Stimulated activated CD8-positive, alpha-beta memory T cell treated with anti-CD3 and anti-CD28 coated beads, Interleukin-12 subunit alpha, Interleukin-12 subunit beta, amount 100 ng/mL, for 24 hours (primary cell): ENCODE measurements around the gene PPP4R4.
"Not testable (repeated sequence)": the region's sequence is repeated elsewhere in the genome, so short reads cannot be mapped to it uniquely, and the experiment has no call there.

ENCODE experiments used
- DNase-seq: peaks from one replicate; pipeline ENCODE4 v3.0.0-alpha.2; 2020; ENCODE audit errors: extremely low read depth

The PPP4R4 gene

DNA sequence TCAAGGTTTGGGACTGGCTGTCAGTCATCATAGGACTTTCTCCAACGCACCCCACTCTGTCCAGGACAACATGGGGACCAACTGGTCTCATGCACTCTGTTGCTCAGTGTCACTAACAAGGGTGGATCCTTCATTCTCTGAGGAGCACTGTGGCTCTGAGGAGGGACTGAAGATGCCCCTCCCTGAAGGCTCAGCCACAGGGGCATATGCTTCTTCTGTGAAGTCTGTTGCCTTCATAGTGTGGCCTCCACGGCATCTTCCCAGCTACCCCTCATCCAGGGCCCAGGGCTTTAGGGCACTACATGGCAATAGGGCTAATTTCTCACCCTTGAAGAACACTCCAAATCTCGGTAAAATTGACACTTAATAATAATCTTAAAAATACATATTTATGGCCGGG lies 30.4 kb upstream of the PPP4R4 start:
- no peak for DNase-seq

GRCh38 chr14:94144765-94145164 lies 29.4 kb upstream of the PPP4R4 start:
- no peak for DNase-seq

- no peak for DNase-seq
Measured at GRCh38 chr14:94145902-94146527, 28.1 kb upstream of the PPP4R4 start.

- no peak for DNase-seq
Measured at GRCh38 chr14:94152676-94153075, 21.4 kb upstream of the PPP4R4 start.

GRCh38 chr14:94153750-94154342 lies 20.3 kb upstream of the PPP4R4 start:
- no peak for DNase-seq

DNA sequence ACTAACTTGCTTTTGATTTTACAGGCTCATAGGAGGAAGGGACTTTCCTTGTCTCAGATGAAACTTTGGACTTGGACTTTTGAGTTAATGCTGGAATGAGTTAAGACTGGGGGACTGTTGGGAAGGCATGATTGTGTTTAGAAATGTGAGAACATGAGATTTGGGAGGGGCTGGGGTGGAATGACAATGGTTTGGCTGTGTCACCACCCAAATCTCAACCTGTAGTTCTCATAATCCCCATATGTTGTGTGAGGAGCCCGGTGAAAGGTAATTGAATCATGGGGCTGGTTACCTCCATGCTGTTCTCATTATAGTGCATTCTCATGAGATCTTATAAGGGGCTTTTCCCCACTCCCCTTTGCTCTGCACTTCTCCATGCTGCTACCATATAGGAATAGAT lies 18.0 kb upstream of the PPP4R4 start:
- not testable (repeated sequence) for DNase-seq

- DNase-seq: no peak
Measured at GRCh38 chr14:94157197-94157596, 16.9 kb upstream of the PPP4R4 start.

DNA sequence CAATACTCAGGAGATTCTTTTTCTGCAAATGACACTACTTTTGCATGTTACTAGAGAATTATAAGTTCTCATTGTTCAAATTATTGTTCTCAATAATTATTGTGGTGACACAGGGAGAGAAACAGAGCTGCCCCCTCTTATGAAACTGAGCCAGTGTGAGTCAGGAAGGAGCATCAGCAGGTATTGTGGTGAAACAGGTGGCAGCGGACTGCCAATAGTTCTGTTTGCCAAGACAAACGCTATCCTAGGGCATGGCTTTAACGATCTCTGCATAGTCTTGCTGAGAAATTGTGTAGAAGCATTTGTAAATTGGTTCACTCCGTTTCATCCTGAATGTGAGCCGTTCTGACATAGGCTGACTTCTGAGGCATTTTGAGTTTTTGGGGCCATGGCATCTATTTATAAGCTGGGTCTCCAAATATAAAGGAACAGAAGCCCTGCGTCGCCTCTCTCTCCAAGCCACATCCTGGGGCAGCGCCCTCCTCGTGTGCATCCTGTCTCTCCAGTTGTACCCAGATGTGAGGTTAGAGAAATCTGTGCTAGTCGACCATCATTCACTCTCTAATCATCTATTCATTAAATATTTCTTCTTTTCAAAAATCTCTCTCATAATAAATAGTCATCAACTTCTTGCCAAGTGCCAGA lies 15.8 kb upstream of the PPP4R4 start:
- no peak for DNase-seq

DNA sequence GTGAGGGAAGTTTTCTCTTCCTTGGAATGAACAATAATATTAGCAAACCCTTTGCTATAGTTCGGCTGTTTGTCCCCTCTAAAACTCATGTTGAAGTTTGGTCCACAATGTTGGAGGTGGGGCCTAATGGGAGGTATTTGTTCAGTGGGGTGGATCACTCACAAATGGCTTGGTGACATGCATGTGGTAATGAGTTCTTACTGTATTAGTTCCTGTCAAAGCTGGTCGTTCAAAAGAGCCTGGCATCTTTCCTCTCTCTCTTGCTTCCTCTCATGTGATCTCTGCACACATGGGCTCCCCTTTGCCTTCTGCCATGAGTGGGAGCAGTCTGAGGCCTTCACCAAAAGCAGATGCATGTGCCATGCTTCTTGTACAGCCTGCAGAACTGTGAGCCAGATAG lies 13.1 kb upstream of the PPP4R4 start:
- no peak for DNase-seq

DNA sequence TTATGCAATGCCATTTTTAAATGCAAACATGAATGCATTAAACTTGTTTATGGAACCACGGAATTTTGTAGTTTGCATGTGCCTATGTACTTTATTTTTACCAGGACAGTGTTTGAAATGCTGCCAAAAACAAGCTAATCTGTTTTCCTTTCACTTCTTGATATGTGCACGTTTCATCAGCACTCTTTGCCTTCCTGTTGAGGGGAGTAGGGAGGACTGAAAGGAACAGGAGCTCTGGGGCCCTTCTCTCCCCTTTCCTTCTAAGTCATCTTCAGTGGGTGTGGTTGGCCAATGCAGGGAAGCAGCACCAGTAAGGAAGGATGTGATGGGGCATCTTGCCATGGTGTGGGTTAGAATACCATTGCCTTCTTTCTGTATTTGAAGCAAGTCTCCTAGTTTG lies 12.1 kb upstream of the PPP4R4 start:
- DNase-seq: no peak

DNA sequence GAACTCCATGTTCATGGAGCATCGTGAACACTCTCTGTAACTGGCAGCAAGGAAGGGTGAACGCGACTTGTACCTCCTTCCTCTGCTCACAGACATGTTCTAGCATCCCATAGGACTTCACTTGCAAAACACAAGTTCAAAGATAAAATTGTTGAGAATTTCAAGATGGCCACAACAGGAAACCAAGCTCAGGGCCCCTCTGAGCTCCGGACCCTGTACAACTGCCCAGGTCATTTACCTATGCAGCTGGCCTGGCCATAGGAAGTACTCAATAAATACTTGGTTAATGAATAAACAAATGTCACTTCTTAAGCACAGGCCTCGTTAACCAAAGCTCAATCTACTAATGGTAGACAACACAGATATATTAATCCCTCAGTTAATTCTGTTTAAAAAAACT lies 11.7 kb upstream of the PPP4R4 start:
- DNase-seq: no peak

GRCh38 chr14:94163796-94164195 lies 10.3 kb upstream of the PPP4R4 start:
- no peak for DNase-seq

DNA sequence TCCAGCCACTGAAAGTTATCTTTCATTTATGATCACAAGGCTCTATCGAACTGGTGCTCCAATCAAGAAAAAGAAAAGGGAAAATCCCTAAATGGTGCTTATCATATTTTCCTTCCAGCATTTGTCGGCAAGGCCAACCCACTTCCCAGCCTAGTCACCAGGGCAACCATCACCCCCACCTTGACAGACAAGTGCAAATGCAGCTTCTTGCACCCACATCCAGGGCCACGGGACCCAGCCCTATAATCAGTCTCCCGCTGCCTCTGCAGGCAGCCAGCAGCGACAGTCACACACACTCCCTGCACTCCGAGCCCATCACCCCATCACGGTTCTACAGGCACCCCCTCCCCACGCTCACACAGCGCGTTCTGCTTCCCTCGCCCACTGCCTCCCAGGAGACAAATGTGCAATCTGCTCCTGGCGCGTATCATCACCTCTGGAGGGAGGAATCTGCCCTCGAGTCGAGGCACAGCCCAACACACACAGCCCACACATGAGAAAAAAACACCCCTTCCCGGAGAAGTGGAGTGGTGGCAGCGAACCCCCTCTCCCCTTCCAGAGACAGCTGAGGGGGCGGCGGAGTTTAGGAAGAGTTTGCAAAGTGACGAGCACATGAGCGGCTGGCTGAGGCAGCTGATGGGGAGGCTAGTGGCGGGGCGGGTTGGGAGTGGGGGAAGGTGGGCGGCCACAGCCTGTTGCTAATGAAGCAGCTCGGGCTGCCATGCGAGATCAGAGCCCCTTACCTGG lies 9.3 kb upstream of the PPP4R4 start:
- DNase-seq: no peak

- DNase-seq: no peak
Measured at GRCh38 chr14:94165744-94166143, 8.4 kb upstream of the PPP4R4 start.

DNA sequence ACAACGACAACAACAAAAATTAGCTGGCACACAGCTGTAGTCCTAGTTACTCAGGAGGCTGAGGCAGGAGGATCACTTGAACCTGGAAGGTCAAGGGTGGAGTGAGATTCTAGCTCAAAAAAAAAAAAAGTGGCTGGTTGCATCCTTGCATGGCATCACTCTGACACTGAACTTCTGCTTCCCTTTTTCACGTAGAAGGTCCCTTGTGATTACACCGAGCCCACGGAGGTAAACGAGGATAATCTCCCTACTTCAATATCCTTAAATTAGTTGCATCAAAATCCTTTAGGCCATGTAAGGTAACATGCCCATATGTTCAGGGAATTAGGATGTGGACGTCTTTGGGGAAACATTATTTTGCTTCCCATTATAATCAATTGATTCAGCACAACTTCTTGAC lies 4.0 kb upstream of the PPP4R4 start:
- no peak for DNase-seq

DNA sequence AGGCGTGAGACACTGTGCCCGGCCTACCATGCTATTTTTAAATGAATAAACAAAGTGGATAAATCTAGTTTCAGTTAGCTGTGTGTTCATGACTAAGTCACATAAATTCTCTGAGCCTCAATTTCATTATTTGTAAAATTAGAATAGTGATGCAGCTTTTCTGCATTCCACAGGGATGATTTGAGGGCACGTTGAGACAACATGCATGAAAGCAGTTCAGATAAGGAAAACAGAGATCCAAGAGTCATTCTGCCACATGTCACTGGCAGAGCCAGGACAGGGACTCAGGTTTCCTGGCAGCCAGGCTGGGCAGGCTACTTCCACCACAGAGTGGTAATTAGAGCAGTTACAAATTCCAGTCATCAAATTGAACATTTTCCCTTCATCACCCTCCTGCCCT lies 2.9 kb upstream of the PPP4R4 start:
- DNase-seq: no peak

GRCh38 chr14:94172545-94172944 lies 1.6 kb upstream of the PPP4R4 start:
- no peak for DNase-seq

DNA sequence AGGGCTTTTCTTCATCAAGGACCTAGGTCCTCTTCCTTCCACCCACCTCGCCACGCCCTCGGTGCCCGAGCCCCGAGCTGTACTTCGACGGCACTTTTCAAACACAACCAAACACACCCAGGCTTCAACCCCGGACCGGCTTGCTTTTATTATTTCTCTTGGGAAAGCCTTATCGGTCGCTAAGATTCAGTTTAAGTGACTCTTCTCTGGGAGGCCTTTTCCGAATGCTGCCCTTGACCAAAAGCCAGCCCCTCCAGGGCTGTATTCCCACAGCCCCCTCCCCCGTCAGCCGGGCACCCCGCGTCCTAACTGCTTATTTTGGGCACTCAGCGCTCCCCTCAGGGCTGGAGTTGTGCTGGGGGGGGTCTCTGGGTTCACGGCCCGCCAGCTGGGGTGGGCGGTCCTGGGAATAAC lies 644 bp upstream of the PPP4R4 start:
- DNase-seq: no peak

DNA sequence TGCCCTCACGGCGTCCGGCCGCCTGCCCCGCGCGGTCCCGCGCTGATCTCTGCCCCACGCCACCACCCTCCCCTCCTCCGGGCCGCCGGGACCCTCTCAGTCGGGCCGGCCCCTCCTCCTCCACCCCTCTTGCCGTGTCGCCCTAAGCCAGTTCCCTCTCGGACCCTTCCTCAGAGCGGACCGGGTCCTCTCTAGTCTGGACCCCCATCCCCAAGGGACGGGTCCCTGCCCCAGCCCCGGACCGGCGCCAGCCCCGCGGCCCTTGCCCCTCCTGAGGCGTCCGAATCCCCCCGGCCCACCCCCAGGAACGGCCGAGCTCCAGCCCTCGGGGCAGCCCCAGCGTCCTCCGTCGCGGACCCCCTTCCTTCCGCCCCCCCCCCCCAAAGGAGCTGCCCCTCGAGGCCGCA lies 485 bp downstream of the PPP4R4 start:
- no peak for DNase-seq

DNA sequence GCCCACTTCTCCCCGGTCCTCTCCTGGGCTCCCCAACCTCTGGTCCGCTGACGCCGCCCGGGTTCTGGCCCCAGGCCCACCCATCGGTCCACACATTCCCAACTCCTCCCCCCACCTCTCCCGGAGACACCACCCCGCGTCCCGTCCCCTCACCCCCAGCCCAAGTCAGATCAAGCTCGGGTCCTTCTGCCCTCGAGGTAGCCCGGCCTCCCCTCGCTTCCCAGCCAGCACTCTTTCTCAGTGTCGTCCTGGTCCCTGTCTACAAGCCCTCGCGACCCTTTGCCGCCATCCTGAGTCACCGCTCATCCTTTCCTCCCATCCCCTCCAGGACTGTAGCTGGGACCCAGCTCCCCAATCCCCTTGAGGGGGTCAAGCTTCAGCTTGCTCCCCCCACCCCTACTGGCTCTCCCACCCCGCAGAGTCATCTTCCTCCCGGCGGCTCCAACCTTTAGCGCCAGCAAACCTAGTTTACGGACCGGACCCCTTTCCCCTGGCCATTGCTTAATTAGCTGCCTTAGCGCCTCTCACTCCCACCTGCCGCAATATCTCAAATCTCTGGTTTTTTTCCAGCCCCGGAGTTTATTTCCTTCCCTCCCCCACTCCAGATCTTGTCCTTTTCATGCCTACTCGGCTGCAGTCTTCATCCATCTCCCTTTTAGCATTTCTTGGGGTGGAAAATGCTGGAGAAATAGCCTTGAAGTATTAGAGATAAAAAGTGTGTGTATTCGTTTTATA lies 1.1 kb downstream of the PPP4R4 start:
- DNase-seq: no peak

DNA sequence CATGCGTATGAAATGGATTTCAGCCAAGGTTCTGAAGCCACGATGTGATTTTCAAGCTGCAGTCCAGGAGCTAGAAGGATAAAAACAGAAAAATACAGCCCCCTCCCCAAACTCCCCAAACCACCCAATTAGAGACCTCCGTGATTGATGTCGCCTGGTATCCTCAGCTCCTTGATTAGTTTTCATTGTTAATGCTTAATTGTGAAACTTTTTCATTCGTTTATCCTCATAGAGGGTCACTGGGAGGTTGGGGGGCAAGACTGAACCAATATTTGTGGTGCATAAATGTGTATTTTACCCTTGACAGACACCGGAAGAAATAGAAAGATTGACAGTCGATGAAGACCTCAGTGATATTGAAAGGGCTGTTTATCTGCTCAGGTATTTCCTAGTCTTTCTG lies 1.6 kb downstream of the PPP4R4 start:
- no peak for DNase-seq

DNA sequence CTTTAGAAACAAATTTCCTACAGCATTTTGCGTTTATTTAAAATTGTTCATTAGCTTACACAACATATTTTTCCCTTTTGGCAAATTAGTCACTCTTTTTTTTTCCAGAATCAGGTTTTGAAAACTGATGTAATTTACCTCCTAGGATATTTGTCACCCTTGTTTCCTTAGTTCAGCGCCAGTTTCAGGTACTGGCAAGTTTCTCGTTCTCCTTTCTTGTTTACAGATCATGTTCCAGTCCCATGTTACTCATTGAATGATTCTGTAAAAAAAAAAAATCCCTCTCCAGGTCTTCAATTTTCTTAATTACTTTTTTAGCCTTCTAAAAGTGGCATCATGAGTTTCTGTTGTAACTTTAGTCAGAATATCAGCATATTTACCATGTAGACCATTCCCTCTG lies 2.7 kb downstream of the PPP4R4 start:
- DNase-seq: no peak
